ENCODE measurements around the gene TNNC1.

GRCh38 chr3:52439426-52440248, 14.2 kb downstream of the TNNC1 start:
- no peak for TF ChIP-seq CTCF (conservative IDR thresholded peaks at IDR 0.05)
- no peak for TF ChIP-seq EZH2 (IDR thresholded peaks at IDR 0.05; ENCODE audit: low read depth)

Data from PC-9 (cell line).